B cell (primary cell): Measurements from ENCODE around the gene CFL1. TPM values are rescaled to one million over a fixed set of nuclear protein-coding genes. Genes with fewer than 3 reads are reported as not detected.

ENCODE experiments used
- ATAC-seq: fragments of 200-7000 bp; cut with Tn5 transposase; one replicate; pipeline ENCODE4 v1.10.0; 2021; ENCODE audit warnings: low read depth, mild to moderate bottlenecking, moderate number of reproducible peaks, moderate library complexity
- CTCF ChIA-PET: fragments of 350-600 bp; sonication (Branson Sonifier 250); formaldehyde crosslinking; loops from one replicate; lab custom pipeline; 2021; ENCODE audit warnings: antibody characterized with exemption, inconsistent platforms; lab: Charles Lee
- POLR2A ChIA-PET: fragments of 350-600 bp; sonication (Branson Sonifier 250); formaldehyde crosslinking; loops from one replicate; lab custom pipeline; 2021; ENCODE audit warnings: antibody characterized with exemption; lab: Charles Lee
- DNase-seq: peaks from one replicate; pipeline ENCODE4 v3.0.0; 2013
- H2AFZ ChIP-seq: 2 replicates; pipeline ENCODE4 v1.6.1; 2012; ENCODE audit warnings: mild to moderate bottlenecking, low read depth, low read length; ENCODE audit not compliant: insufficient read depth, poor library complexity, severe bottlenecking
- H3K27ac ChIP-seq, 2 donors: 1 replicate in 1 of 2; 2 replicates in 1 of 2; pipeline ENCODE4 v1.5.1; 2012 to 2013; ENCODE audit warnings: low read length in 2 of 2, mild to moderate bottlenecking in 2 of 2, moderate library complexity in 1 of 2
- H3K27me3 ChIP-seq, 4 experiments: fragments of 200-600 bp in 1 of 4; sonication (generic) in 1 of 4; replicated peaks in 1 of 4; 1 replicate in 2 of 4; 2 replicates in 2 of 4; pipeline versions ENCODE4 v1.6.1 to v1.7.0; 2013 to 2016; ENCODE audit warnings: low read length in 3 of 4, mild to moderate bottlenecking in 2 of 4, mixed read lengths in 1 of 4, moderate library complexity in 1 of 4; ENCODE audit not compliant: insufficient read depth in 4 of 4, control insufficient read depth in 3 of 4; ENCODE audit errors: control extremely low read depth in 1 of 4
- H3K36me3 ChIP-seq, 2 experiments: replicated peaks in 1 of 2; 1 replicate in 1 of 2; 2 replicates in 1 of 2; pipeline versions ENCODE4 v1.6.1 to v1.7.1; 2013; ENCODE audit warnings: low read length in 1 of 2; ENCODE audit not compliant: insufficient read depth in 2 of 2, control insufficient read depth in 1 of 2; ENCODE audit errors: control extremely low read depth in 1 of 2, extremely low read depth in 1 of 2
- H3K4me1 ChIP-seq, 2 donors: fragments of 200-600 bp in 1 of 2; sonication (generic) in 1 of 2; 1 replicate in 1 of 2; 2 replicates in 1 of 2; pipeline versions ENCODE4 v1.5.1 to v1.6.1; 2013 to 2017; ENCODE audit warnings: low read length in 2 of 2; ENCODE audit not compliant: control insufficient read depth in 2 of 2, insufficient read depth in 2 of 2
- H3K4me2 ChIP-seq: replicated peaks from 2 replicates; pipeline ENCODE3; 2012; ENCODE audit warnings: mild to moderate bottlenecking, low read depth, low read length; ENCODE audit not compliant: poor library complexity, severe bottlenecking
- H3K4me3 ChIP-seq, 5 experiments: fragments of 200-600 bp in 1 of 5; sonication (generic) in 1 of 5; 1 replicate in 3 of 5; 2 replicates in 2 of 5; pipeline versions ENCODE4 v1.5.1 to v1.7.0; 2011 to 2016; ENCODE audit warnings: low read length in 4 of 5, mild to moderate bottlenecking in 4 of 5, low read depth in 2 of 5, control low read depth in 1 of 5, moderate library complexity in 1 of 5; ENCODE audit not compliant: insufficient read depth in 1 of 5; ENCODE audit errors: control extremely low read depth in 1 of 5, extremely low read depth in 1 of 5
- H3K79me2 ChIP-seq: fragments of 200-600 bp; sonication (generic); one replicate; pipeline ENCODE4 v1.6.0; 2016; ENCODE audit warnings: low read length; ENCODE audit not compliant: control insufficient read depth, insufficient read depth
- H3K9ac ChIP-seq: fragments of 200-600 bp; sonication (generic); 2 replicates; pipeline ENCODE4 v1.6.1; 2017; ENCODE audit warnings: mild to moderate bottlenecking, low read length, moderate library complexity
- H3K9me3 ChIP-seq, 3 donors: one replicate each; pipeline versions ENCODE4 v1.6.1 to v1.7.1; 2013; ENCODE audit warnings: low read length in 2 of 3; ENCODE audit not compliant: control insufficient read depth in 2 of 3, insufficient read depth in 1 of 3; ENCODE audit errors: control extremely low read depth in 1 of 3
- H4K20me1 ChIP-seq: 2 replicates; pipeline ENCODE4 v1.6.0; 2012; ENCODE audit warnings: mild to moderate bottlenecking, low read length; ENCODE audit not compliant: insufficient read depth, control insufficient read depth, poor library complexity, severe bottlenecking
- H3K27ac Mint-ChIP-seq: one replicate; pipeline ENCODE4 v1.8.0; 2021; ENCODE audit warnings: mixed read lengths
- H3K27me3 Mint-ChIP-seq: one replicate; pipeline ENCODE4 v1.8.0; 2021; ENCODE audit warnings: mixed read lengths
- H3K4me1 Mint-ChIP-seq: one replicate; pipeline ENCODE4 v1.8.0; 2021; ENCODE audit warnings: mixed read lengths
- H3K4me3 Mint-ChIP-seq: one replicate; pipeline ENCODE4 v1.8.0; 2021; ENCODE audit warnings: mixed read lengths
- H3K9me3 Mint-ChIP-seq: one replicate; pipeline ENCODE4 v1.8.0; 2022; ENCODE audit warnings: mixed read lengths; ENCODE audit not compliant: insufficient read depth
- CTCF ChIP-seq: fragments of 200-600 bp; IDR thresholded peaks from one replicate; pipeline ENCODE4 v1.8.0; 2022; ENCODE audit warnings: antibody characterized with exemption, mild to moderate bottlenecking
- EZH2 ChIP-seq: IDR thresholded peaks from 2 replicates; pipeline ENCODE4 v1.6.1; 2012; ENCODE audit warnings: borderline replicate concordance, low read depth, mild to moderate bottlenecking, moderate library complexity, low read length; ENCODE audit not compliant: insufficient read depth, poor library complexity, severe bottlenecking
- WGBS: methylation state at CpG from one replicate; pipeline ENCODE4 v1.1.5; 2013; ENCODE audit warnings: missing lambda C conversion rate; ENCODE audit not compliant: insufficient coverage; 5-methylcytosine and 5-hydroxymethylcytosine counted together
- intact Hi-C: fragments of 100-400 bp; cut with micrococcal nuclease; formaldehyde crosslinking; loops from one replicate; pipeline ENCODE4 v1.10.0; 2022
- polyA plus RNA-seq: library from polyadenylated mRNA; depleted of rRNA; stranded (reverse); fragments of >200 nt; gene quantifications from 2 replicates; pipeline ENCODE4 v1.2.3, GENCODE V29; 2012
- total RNA-seq, 2 donors: library from RNA; stranded (reverse); fragments of 120-200 nt in 1 of 2; gene quantifications; 1 replicate in 1 of 2; 2 replicates in 1 of 2; pipeline versions ENCODE4 v1.2.3 to v1.2.4, GENCODE V29; 2013 to 2022

CFL1 gene
- total and polyA plus RNA-seq, 2 donors (not counting 1 experiment from before 2014, with no cell fraction given) = 455 to 990 TPM

- H3K36me3 ChIP-seq = peaks cover 0 to 14% of the 10 kb centered on the region in 2 experiments
- TF ChIP-seq CTCF = no peak
- no peak within 1 kb of the TSS for H2AFZ ChIP-seq
- intact Hi-C loops = no loop called here
- Mint-ChIP-seq H3K27ac (peak within 1 kb of the TSS; percentile 46), H3K4me1 (peaks cover 20% of the 10 kb centered on the region), H3K27me3 (no peaks in the 10 kb centered on the region), H3K9me3 (no peaks in the 10 kb centered on the region), H3K4me3 (no peak within 1 kb of the TSS)
- H3K9me3 ChIP-seq = no peaks in the 10 kb centered on the region
- H3K79me2 ChIP-seq = peaks cover 15% of the 10 kb centered on the region
- no peaks in the 10 kb centered on the region for H3K27me3 ChIP-seq
- H3K27ac ChIP-seq = no peak within 1 kb of the TSS
- ChIA-PET POLR2A (interaction anchor here (1.0 kb wide), 1 partner anchor 10 kb away, joined by 4 read pairs; no protein-coding TSS in a partner anchor), CTCF (interaction anchor here (1.1 to 2.8 kb wide), 2 partner anchors 8 to 61 kb away, joined by 3 to 15 read pairs; partner anchors contain the start of gene FIBP)
- no peak within 1 kb of the TSS for H3K9ac ChIP-seq
- no peak within 1 kb of the TSS for H3K4me3 ChIP-seq
- ATAC-seq (no peak), DNase-seq (no peak)
- peaks cover 5 to 25% of the 10 kb centered on the region in 2 donors for H3K4me1 ChIP-seq
- no peaks in the 10 kb centered on the region for H4K20me1 ChIP-seq
- H3K4me2 ChIP-seq = peak within 1 kb of the TSS; percentile 22
- 2% methylated on average over 6 of the region's 7 CpGs for WGBS
These were observed 21.6 kb upstream of the CFL1 start, which contains the start of gene CTSW for GRCh38 chr11:65879617-65880016. CTSW (plus strand) TSS chr11:65879837; CDS start chr11:65879855, 18 bp downstream.

DNA sequence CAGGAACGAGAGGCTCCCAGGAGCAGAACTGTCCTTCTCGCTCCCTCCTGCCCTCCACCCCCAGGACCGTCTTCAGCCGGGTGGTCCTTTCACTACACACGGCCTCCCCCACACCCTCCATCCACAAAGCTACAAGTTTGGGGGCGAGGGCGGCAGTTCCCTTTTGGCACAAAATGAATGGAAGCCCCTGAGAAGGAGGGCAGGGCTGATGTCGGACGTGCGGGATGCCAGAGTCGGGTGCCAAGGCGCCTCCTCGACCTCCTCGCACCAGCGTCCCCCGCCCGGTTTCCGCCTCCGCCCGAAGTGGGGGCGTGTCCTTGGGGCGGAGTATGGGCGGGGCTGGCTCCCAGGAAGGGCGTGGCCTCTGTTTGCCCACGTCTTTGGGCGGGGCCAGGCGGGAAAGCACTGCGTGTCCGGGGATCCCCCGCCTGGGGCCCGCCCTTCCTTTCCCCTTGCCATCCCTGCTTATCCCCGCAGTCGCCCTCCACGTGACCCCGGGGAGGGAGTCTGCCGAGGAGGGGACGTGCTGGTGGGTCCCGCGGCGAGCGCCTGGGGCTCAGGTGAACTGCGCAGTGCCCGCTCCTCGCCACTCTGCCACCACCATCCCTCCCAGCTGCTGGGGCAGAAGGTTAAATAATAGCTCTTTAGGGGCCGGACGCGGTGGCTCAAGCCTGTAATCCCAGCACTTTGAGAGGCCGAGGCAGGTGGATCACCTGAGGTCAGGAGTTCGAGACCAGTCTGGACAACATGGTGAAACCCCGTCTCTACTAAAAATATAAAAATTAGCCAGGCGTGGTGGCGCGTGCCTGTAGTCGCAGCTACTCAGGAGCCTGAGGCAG lies 15.6 kb upstream of the CFL1 start:
- peak overlapping the region; percentile 92 for H3K4me3 Mint-ChIP-seq
- Histone ChIP-seq H3K4me3 (peak overlapping the region; percentile 52 to 79 (median 63)), H3K36me3 (no peaks in the 10 kb centered on the region), H3K4me1 (peaks cover 10 to 29% of the 10 kb centered on the region in 2 donors), H3K27ac (peak overlapping the region; percentile 81 to 91), H3K9ac (peak overlapping the region; percentile 70), H2AFZ (peak overlapping the region; percentile 85), H3K9me3 (no peaks in the 10 kb centered on the region), H3K4me2 (peak overlapping the region; percentile 91), H3K27me3 (no peaks in the 10 kb centered on the region), H4K20me1 (no peaks in the 10 kb centered on the region), H3K79me2 (no peaks in the 10 kb centered on the region)
- POLR2A ChIA-PET = interaction anchor here (0.6 to 1.7 kb wide), 5 partner anchors 11 to 233 kb away, joined by 3 to 24 read pairs (median 11); partner anchors contain the start of genes CCDC85B, CFL1, FIBP and MUS81
- DNase-seq (peak; percentile 97), ATAC-seq (peak; percentile 98)
- peaks cover 26% of the 10 kb centered on the region for H3K4me1 Mint-ChIP-seq
- WGBS = 2% methylated on average over 43 of the region's 54 CpGs
- CTCF ChIA-PET = interaction anchor here (0.6 to 6.7 kb wide), 8 partner anchors 10 to 794 kb away, joined by 3 to 71 read pairs (median 4); partner anchors contain the start of genes CCDC85B, CFL1, FIBP and MUS81
- intact Hi-C loops = loop anchor here (2.0 to 5.0 kb wide), 3 partner anchors 15 to 179 kb away; partner anchors contain the start of genes CFL1, FIBP and SF3B2
- peaks cover 5% of the 10 kb centered on the region for H3K27me3 Mint-ChIP-seq
- peak overlapping the region; percentile 91 for H3K27ac Mint-ChIP-seq
- TF ChIP-seq EZH2 (no peak), CTCF (no peak)
- H3K9me3 Mint-ChIP-seq = no peaks in the 10 kb centered on the region
